GM18498 (cell line): ENCODE results near the gene PLCB2.

ENCODE experiments used
- ATAC-seq: cut with Tn5 transposase; IDR thresholded peaks from one replicate; pipeline ENCODE4 v1.9.1; 2021; ENCODE audit warnings: mild to moderate bottlenecking, moderate library complexity; ENCODE audit not compliant: unreplicated experiment

Gene PLCB2

DNA sequence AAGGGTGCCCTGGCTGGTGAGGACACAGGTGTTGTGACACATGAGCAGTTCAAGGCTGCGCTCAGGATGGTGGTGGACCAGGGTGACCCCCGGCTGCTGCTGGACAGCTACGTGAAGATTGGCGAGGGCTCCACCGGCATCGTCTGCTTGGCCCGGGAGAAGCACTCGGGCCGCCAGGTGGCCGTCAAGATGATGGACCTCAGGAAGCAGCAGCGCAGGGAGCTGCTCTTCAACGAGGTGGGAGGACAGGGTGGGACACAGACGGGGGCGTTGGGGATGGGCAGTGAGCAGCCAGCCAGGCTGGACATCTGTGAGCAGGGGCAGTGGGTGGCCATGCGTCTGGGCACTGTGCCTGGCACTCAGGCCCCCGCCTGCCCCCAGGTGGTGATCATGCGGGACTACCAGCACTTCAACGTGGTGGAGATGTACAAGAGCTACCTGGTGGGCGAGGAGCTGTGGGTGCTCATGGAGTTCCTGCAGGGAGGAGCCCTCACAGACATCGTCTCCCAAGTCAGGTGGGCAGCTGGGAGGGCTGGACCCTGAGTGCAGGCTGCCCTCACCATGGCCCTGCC, 35.2 kb downstream of the PLCB2 start:
- no peak for ATAC-seq

- ATAC-seq = no peak
Observed at GRCh38 chr15:40271685-40272484, 35.9 kb downstream of the PLCB2 start.

- ATAC-seq = no peak
Observed at GRCh38 chr15:40270246-40270995, 37.3 kb downstream of the PLCB2 start.

DNA sequence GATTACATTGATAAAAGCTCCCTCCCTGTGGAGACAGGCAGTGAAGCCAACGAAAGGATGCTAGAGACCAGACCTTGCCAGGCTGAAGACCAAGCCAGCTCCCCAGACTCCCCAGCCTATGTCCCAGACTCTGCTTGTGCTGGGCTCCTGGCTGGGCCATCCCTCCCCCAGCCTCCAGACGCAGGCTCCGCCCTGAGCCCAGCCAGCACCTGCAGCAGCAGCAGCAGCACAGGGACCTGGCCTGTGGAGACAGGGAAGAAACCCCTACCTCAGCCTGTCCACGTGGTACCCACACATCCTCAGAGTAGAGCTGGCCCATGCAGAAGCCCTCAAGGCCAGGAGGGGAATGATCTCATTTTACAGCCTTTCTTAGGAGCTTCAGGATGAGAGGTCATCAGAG, 38.1 kb downstream of the PLCB2 start:
- no peak for ATAC-seq

DNA sequence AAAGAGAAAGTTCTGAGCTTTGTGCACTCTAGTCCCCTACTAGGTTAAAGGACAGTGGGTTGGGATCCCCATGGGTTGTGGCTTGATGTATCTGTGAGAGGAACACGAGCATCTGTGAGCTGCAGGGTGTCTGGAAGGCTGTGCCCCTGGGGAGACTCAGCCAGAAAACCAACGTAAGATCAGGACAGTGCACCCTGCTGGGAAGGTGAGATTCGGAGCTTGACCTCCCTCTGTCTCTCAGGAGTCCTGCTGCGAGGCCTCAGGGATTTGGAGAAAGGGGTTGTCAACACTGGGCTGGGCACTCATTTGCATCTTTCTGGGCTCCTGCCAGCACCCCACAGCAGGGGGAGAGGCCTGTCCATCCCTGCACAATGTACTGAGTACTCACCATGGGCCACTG, 40.1 kb downstream of the PLCB2 start:
- no peak for ATAC-seq

DNA sequence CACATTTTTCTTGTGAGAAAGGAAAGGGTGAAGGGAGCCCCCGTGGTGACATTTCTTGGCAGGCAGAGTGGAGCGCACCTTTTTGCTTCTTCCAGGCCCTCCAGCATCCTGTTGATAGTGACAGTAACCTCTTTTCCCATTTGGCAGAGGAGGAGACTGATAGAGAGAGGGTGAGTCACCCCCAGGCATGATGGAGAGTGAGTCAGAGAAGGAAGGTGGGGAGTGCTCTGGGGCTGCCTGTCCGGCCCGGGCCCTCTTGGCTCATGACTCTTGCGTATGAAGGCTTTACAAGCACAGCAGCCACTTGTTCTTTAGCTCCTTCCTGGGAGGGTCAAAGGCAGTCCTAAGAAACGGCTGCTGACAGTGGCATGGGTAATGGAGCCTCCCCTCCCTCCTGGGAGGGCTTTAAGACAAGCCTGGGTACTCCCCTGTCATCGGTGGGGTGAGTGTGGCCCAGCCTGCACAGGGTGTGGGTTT, 40.9 kb downstream of the PLCB2 start:
- ATAC-seq = no peak

GRCh38 chr15:40265875-40266274, 41.9 kb downstream of the PLCB2 start:
- ATAC-seq = no peak

GRCh38 chr15:40265355-40265754, 42.4 kb downstream of the PLCB2 start:
- ATAC-seq = no peak

DNA sequence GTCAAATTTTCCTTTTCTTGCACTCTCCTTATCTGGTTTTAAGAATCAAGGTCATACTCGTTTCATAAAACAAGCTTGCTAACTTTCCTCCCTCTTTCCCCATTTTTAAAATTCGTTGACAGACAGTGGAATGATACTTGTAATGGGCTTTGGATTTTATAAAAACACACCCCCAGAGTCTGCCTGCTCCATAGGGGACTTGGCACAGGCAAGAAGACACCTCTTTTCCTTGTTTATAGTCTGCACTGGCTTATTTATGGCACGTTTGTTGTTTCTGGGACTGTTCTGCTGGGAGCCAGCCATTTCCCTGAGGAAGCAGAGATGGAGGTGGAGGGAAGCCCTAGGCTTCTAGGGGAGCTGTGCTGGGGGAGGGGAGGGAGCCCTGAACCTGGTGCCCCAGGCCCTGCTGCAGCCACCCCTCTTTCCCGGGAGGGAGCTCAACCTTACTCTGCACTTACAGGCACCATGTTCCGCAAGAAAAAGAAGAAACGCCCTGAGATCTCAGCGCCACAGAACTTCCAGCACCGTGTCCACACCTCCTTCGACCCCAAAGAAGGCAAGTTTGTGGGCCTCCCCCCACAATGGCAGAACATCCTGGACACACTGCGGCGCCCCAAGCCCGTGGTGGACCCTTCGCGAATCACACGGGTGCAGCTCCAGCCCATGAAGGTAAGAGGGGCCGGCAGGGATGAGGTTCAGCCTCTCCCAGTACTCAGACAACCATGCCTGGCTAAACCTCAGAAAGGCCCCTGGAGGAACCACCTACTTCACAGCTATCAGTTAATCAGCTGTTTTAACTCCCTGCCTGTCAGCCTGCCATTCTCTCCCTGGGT, 43.2 kb downstream of the PLCB2 start:
- no peak for ATAC-seq

GRCh38 chr15:40263024-40263754, 44.5 kb downstream of the PLCB2 start:
- no peak for ATAC-seq

DNA sequence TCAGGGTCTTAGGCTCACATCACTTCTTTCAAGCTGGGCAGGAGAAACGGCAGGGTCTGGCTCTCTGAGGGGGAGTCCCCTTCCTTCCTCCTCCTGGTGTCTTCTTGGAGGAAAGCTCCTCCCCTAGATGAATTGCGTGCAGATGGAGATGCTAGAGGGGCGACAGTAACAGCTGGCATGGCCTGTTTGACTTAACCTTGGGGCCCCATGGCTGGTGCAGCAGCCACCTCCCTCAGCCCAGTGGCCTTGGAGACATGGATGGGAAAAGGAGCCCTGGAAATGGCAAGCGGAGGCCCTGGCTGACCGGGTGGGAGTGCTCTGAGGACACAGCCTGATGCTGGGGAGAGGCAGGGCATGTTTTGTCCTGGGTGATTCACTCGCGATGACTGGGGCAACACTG, 48.7 kb downstream of the PLCB2 start:
- ATAC-seq = no peak

- no peak for ATAC-seq
Observed at GRCh38 chr15:40258544-40258943, 49.2 kb downstream of the PLCB2 start.

DNA sequence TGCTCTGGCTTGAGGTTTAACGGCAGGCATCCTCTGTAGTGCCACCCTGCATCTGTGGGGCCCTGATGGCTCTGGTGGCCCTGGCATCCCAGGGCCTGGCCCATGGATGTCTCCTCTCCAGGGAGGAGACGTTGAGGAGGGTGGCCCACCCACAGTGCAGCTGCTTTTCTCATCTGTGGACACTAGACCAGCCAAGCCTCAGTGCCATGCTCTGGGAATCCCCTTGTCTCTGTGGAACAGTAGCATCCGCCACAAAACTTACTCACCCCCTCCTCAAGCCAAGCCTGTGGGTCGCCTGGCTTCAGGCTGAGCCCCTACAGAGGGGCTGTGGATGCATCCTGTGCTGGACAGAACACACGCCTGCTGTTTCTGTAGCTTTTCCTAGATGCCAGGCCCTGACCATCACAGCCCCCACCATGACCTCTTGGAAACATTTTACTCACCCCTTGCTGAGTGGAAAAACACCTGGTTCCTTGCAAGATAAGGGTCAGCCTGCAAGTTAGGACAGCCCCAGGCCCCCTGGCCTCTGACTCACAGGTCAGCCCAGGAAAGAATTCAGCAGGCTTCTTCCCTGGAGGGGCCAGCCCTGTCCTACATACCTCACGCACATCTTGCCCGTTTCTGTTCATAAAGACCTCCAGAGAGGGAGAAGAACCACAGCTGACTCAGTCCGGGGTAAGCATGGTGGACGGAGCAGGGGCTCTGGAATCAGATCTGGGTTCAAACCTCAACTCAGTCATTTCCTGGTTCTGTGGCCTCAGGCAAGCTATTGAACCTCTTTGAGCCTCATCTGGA, 49.9 kb downstream of the PLCB2 start:
- no peak for ATAC-seq

- no peak for ATAC-seq
Observed at GRCh38 chr15:40256638-40257235, 51.0 kb downstream of the PLCB2 start.

DNA sequence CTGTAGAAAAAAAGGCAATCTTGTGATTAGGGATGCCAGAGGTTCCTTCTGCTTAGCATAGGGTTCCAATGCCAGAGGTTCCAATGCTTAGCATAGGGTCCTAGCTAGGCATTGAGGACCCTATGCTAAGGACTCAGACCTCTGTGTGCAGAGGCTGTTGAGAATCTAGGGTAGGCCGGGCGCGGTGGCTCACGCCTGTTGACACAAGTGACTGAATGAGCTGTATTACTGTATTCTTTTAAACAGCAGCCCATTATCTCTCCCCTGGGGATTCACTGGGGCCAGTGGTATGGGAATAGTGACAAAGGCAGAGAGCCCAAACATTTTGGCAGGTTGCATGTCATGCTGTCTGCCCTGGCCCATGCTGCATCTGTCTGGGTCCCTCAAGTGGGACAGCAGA, 52.7 kb downstream of the PLCB2 start:
- ATAC-seq = no peak

DNA sequence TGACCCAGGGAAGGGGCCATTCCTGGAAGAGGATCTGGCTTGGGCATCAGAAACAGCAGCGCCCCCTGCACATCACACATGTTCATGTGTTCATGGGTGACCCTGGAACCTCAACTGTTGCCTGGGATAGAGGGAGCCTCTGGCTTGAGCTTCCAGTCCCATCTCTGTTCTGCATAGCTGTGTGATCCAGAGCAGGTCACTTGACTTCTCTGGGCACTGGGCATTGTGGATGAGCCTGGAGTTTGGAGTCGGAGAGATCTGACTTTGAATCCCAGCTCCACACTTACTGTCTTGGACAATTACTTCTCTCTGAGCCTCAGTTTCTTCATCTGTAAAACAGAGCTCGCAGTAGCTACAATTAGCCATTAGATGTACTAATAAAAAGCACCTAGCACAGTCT, 53.3 kb downstream of the PLCB2 start:
- no peak for ATAC-seq

DNA sequence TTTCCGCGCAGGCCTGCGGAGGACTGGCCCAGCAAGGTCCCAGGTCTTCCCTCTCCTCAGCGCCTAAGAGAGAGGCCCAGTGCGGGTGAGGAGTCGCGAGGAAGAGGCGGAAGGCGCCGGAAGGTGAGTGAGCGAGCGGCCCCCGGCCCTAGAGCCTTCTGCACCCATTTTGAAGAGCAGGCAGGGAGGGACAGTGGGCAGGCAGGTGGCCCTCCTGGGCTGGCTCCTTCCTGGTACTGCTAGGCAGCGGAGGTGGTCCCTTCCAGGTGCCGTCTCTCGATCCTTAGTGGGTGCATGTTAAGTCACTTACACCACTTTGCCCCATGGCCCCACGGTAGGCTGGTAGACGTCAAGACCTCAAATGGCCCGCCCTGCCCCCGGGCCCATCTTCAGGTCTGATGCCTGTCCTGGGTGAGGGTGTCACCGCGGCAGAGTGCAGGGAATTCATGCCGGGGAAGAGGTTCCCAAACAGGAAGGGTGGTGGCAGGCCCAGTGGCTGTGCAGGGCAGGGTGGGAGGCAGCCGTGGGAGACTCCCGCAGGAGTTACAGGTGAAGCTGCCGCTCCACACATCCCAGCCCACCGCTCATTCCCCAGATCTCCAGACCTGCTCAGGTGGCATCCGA, 54.5 kb downstream of the PLCB2 start:
- no peak for ATAC-seq

- ATAC-seq = peak; percentile 38
Observed at GRCh38 chr15:40252438-40253166, 55.1 kb downstream of the PLCB2 start.
